Measurements from ENCODE around the gene HNRNPA1.
A peak's percentile ranks its signal among the peaks of the same experiment; 100 is the strongest.

The HNRNPA1 gene

DNA sequence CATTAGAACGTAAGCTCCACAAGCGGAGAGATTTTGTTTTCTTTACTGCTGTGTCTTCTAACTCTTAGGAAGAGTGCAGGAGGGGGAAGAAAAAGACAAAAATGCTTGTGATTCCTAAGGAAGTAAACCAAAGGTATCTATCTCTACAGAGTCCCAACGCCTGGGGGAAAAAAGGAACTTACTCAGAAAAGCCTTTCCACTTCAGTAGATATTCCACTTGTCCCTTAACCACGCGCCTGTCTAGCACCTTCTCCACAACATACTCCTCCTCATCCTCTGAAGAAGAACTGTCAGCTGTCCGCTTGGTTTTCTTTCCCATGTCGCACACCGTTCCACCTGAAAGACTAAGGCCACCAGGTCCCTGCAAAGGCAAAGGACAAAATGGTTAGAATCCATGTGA lies 23.2 kb upstream of the HNRNPA1 start:
- H3K4me3 Mint-ChIP-seq, result peak overlapping the region; percentile 81
- H3K4me1 Mint-ChIP-seq, result peaks cover 64% of the 10 kb centered on the region
- peaks cover 47% of the 10 kb centered on the region for H3K36me3 Mint-ChIP-seq (ENCODE audit: low read depth)
- no peak for DNase-seq
- no peaks in the 10 kb centered on the region for H3K9me3 Mint-ChIP-seq
- peak overlapping the region; percentile 95 for H3K27ac Mint-ChIP-seq
- no peaks in the 10 kb centered on the region for H3K27me3 Mint-ChIP-seq (ENCODE audit: low read depth, poor library complexity)
- TF ChIP-seq, protein P1, sequence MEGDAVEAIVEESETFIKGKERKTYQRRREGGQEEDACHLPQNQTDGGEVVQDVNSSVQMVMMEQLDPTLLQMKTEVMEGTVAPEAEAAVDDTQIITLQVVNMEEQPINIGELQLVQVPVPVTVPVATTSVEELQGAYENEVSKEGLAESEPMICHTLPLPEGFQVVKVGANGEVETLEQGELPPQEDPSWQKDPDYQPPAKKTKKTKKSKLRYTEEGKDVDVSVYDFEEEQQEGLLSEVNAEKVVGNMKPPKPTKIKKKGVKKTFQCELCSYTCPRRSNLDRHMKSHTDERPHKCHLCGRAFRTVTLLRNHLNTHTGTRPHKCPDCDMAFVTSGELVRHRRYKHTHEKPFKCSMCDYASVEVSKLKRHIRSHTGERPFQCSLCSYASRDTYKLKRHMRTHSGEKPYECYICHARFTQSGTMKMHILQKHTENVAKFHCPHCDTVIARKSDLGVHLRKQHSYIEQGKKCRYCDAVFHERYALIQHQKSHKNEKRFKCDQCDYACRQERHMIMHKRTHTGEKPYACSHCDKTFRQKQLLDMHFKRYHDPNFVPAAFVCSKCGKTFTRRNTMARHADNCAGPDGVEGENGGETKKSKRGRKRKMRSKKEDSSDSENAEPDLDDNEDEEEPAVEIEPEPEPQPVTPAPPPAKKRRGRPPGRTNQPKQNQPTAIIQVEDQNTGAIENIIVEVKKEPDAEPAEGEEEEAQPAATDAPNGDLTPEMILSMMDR (IDR thresholded peaks at IDR 0.05), result no peak

DNA sequence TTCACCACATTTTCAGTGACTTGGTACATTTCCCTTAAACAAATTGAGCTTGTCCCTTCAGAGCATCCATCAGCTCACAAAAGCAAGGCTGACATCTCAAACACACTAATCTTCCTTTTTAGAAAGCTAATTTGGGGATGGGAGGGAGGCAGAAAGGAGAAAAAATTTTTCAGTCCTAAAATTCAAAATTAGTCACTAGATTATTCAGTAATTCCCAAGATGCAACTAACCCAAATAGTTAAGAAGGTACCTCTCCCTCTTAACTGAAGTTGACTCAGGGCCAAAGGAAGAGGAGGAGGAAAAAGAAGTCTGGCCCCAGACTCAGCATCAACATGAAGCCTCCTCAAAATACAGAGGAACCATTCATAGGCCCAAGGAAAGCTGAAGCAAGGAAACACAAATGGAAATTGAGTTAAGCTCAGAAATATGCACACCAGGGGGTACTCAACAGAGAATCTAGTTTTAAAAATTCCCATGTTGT lies 22.3 kb upstream of the HNRNPA1 start:
- Mint-ChIP-seq H3K36me3 (ENCODE audit: low read depth) (peaks cover 39% of the 10 kb centered on the region), H3K4me3 (peak overlapping the region; percentile 81), H3K27me3 (ENCODE audit: low read depth, poor library complexity) (no peaks in the 10 kb centered on the region), H3K27ac (peak overlapping the region; percentile 100), H3K4me1 (peaks cover 73% of the 10 kb centered on the region), H3K9me3 (no peaks in the 10 kb centered on the region)
- TF ChIP-seq, protein P1 (IDR thresholded peaks at IDR 0.05), result no peak
- DNase-seq, result no peak

DNA sequence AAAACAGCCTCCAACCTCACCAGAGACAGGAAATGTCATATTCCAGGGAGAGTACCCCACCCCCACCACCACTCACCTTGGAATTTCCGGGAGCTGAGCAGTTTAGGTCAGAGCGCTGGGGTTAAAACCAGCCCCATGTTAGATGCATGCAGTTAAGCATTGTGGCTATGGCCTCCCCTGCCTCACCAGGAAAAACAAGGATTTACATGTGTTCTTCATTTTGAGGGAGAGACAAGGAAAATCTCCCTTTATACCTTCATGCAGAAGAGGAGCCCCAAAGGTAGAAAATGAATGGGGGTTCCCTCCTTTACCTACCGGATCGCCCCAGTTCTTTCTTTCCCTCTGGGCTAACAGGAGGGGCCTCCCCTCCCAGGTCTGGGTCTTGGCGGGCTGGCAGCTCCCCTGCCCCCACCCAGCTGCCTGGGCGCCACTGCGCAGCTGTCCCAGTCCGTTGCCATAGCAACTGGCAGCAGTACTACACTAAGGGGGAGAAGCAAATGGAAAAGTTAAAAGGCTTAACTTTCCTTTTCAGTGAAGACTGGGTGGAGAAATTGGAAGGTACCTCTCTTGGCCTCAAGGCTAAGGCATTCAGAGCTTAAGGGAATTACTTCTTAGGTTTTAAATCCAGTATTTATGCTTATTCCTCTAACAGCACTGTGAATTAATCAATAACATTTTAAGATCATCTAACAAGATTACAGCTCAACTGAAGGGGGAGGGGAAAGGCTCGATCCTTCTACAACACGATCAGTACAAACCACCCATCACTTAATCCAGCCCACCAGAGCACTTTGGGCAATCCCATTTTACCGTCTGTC lies 21.1 kb upstream of the HNRNPA1 start:
- TF ChIP-seq, protein P1 (IDR thresholded peaks at IDR 0.05), result no peak
- Mint-ChIP-seq H3K27ac (peak overlapping the region; percentile 100), H3K4me1 (peaks cover 80% of the 10 kb centered on the region), H3K27me3 (ENCODE audit: low read depth, poor library complexity) (no peaks in the 10 kb centered on the region), H3K9me3 (no peaks in the 10 kb centered on the region), H3K36me3 (ENCODE audit: low read depth) (peaks cover 32% of the 10 kb centered on the region), H3K4me3 (peak overlapping the region; percentile 81)
- peak; percentile 79 for DNase-seq

DNA sequence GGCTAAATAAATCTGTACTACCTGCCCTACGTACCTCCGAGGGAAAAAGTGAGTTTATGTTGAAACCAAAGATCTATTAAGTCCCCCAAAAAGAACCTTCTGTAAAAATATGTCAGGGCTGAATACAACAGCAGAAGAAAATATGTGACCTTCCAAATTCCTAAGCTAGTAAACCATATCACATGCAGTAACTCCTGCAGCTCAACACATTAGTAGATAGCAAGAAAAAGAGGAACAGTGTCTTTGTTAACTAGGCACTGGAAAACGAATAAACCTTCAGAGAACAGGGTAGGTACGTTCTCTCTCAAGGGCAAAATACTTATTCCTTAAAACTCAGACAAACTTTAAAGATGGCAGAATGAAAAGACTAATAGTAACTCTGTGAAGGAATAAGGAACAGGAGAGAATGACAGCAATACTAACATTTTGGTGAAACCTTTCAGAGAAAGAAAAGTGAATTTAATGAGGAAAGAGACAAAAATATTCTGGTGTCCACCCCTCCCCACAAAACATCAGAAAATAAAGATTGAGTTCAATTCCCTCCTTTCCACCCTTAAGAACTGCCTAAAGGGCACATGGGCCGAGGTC lies 18.6 kb upstream of the HNRNPA1 start:
- Mint-ChIP-seq H3K4me3 (peak overlapping the region; percentile 64), H3K36me3 (ENCODE audit: low read depth) (peaks cover 33% of the 10 kb centered on the region), H3K27me3 (ENCODE audit: low read depth, poor library complexity) (no peaks in the 10 kb centered on the region), H3K4me1 (peaks cover 88% of the 10 kb centered on the region), H3K9me3 (no peaks in the 10 kb centered on the region), H3K27ac (peak overlapping the region; percentile 99)
- no peak for DNase-seq
- TF ChIP-seq, protein P1 (IDR thresholded peaks at IDR 0.05), result no peak

DNA sequence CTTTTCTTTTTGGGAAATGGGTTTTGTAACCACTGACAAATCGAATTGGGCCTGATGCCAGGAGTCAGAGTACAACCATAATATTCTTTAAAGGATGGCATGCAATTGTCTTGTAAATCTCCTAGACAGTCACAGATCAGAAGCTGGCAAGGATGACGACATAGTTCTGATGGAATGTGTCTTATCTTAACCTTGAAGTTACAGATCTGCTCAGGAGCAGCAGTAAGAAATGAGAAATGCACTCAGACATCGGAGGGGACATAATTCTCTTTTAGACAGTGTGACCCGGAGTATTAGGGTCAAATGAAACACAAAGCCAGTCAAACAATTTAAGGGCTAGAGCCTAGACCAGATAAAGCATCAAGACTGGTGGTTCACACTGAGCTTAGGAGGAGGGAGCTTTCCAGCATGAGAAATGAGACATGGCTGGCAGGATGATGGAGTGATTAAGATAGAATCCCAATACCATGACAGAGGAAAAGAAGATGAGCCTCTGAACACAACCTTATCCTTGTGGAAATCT lies 18.1 kb upstream of the HNRNPA1 start:
- Mint-ChIP-seq H3K27me3 (ENCODE audit: low read depth, poor library complexity) (no peaks in the 10 kb centered on the region), H3K36me3 (ENCODE audit: low read depth) (peaks cover 32% of the 10 kb centered on the region), H3K9me3 (no peaks in the 10 kb centered on the region), H3K4me3 (peak overlapping the region; percentile 64), H3K4me1 (peaks cover 87% of the 10 kb centered on the region), H3K27ac (peak overlapping the region; percentile 99)
- peak; percentile 8 for DNase-seq
- TF ChIP-seq, protein P1 (IDR thresholded peaks at IDR 0.05), result no peak

Data from nephron progenitor cell (in vitro differentiated cells).